Measurements from ENCODE around the gene SNX7.

DNA sequence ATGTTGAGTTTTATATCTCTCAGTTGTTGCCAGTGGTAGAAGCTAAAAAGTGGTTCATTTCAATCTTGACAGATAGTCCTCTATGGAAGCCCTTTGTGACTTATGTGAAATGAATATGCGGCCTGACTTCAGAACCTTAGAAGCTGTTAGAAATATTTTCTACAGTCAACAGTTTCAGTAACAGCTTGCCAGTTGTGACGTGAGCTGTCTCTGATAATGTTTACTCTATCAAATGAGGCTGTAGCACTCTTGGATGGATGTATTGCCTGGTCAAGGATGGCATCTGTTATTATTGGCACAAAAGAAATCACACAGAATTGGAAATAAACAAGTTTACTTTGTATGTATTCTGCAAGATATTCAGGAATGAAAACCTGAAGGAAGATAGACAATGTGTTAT is 31.9 kb downstream of the SNX7 start:
- TF ChIP-seq, protein P1, sequence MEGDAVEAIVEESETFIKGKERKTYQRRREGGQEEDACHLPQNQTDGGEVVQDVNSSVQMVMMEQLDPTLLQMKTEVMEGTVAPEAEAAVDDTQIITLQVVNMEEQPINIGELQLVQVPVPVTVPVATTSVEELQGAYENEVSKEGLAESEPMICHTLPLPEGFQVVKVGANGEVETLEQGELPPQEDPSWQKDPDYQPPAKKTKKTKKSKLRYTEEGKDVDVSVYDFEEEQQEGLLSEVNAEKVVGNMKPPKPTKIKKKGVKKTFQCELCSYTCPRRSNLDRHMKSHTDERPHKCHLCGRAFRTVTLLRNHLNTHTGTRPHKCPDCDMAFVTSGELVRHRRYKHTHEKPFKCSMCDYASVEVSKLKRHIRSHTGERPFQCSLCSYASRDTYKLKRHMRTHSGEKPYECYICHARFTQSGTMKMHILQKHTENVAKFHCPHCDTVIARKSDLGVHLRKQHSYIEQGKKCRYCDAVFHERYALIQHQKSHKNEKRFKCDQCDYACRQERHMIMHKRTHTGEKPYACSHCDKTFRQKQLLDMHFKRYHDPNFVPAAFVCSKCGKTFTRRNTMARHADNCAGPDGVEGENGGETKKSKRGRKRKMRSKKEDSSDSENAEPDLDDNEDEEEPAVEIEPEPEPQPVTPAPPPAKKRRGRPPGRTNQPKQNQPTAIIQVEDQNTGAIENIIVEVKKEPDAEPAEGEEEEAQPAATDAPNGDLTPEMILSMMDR (IDR thresholded peaks at IDR 0.05): no peak
- TF ChIP-seq POLR2A (IDR thresholded peaks at IDR 0.05) (no peak), POLR2AphosphoS5 (IDR thresholded peaks at IDR 0.05) (no peak), EP300 (IDR thresholded peaks at IDR 0.05; ENCODE audit: low read depth) (no peak)
